ENCODE data around the gene DNAH7.

GRCh38 chr2:195815083-195815482, 253.6 kb downstream of the DNAH7 start:
- TF ChIP-seq POLR2A (IDR thresholded peaks at IDR 0.05) (no peak), CTCF (IDR thresholded peaks at IDR 0.05 in 4 of 5, conservative IDR thresholded peaks at IDR 0.05 in 1 of 5) (no peak)

Measured in gastrocnemius medialis (tissue), 4 donors.